ENCODE measurements around the gene PPP1R15A.
"Not testable (repeated sequence)": the region's sequence is repeated elsewhere in the genome, so short reads cannot be mapped to it uniquely, and the experiment has no call there.

The PPP1R15A gene

DNA sequence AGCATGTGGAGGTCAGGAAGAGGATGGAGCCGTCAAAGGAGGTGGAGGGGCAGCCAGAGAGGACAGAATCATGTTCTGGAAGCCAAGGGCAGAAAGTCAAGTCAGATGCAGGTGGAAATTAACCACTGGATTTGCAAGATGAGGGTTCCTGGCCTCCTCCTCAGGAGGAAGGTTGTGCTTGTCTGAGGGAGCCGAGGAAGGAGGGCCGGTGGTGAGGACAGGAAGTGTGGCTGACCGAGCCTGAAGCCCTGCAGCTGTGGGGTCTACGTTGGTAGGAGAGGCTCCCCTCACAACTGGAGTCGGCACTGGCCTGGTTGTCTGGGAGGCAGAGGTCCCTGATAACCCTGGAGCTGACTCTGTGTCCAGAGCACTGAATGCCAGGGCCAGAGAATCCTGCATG is 45.9 kb downstream of the PPP1R15A start:
- no peak for DNase-seq

DNA sequence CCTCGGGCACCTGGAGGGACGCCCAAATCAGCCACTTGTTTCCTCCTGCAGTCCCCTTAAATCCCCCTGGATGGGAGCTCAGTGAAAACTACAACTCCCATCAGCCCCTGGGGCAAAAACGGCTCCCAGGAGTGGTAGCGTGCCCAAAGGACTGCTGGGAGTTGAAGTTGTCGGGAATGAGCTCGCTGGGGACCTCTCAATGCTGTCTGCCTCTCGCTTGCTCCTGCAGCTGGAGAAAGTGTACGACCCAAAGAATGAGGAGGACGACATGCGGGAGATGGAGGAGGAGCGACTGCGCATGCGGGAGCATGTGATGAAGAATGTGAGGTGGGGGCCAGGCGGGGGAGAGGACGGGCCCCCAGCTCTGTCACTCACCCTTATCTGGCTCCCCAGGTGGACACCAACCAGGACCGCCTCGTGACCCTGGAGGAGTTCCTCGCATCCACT is 46.6 kb downstream of the PPP1R15A start:
- DNase-seq = peak; percentile 34 to 51

DNA sequence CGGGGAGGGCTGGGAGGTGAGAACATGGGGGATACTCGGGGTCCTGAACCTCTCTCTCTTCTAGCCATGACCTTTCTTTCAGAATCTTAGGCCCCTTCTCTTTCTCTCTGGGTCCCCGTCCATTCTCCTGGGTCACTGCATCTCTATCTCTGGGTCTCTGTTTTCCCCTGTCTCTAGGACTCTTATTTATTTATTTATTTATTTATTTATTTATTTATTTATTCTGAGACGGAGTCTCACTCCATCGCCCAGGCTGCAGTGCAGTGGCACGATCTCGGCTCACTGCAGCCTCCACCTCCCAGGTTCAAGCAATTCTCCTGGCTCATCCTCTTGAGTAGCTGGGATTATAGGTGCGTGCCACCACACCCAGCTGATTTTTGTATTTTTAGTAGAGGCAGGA is 47.0 kb downstream of the PPP1R15A start:
- not testable (repeated sequence) for DNase-seq

DNA sequence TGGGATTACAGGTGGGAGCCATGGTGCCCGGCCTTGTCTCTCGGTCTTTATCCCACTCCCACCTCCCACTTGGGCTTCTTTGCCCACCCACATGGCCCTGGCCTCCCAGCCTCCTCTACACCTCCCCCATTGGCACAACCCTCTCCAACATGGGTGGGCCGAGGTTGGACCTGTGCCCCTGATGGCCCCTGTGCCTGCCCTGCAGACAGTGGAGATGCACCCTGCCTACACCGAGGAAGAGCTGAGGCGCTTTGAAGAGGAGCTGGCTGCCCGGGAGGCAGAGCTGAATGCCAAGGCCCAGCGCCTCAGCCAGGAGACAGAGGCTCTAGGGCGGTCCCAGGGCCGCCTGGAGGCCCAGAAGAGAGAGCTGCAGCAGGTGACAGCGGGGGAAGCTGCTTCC is 48.7 kb downstream of the PPP1R15A start:
- DNase-seq = no peak

DNA sequence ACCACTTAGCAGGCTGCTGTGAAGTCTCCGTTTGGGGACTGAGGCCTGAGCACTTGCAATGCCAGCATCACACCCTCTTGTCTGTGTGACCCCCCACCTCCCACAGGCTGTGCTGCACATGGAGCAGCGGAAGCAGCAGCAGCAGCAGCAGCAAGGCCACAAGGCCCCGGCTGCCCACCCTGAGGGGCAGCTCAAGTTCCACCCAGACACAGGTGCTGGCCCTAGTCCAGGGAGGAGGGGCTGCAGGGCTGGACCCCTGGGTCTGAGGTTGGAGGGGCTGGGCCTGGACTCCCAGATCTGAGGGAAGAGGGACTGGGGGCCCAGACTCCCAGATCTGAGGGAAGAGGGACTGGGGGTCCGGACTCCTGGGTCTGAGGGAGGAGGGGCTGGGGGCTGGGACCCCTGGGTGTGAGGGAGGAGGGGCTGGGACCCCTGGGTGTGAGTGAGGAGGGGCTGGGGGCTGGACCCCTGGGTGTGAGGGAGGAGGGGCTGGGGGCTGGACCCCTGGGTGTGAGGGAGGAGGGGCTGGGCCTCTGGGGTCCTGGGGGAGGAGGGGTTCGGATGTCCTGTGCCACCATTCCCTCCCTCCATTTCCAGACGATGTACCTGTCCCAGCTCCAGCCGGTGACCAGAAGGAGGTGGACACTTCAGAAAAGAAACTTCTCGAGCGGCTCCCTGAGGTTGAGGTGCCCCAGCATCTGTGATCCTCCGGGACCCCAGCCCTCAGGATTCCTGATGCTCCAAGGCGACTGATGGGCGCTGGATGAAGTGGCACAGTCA is 49.7 kb downstream of the PPP1R15A start:
- no peak for DNase-seq

DNA sequence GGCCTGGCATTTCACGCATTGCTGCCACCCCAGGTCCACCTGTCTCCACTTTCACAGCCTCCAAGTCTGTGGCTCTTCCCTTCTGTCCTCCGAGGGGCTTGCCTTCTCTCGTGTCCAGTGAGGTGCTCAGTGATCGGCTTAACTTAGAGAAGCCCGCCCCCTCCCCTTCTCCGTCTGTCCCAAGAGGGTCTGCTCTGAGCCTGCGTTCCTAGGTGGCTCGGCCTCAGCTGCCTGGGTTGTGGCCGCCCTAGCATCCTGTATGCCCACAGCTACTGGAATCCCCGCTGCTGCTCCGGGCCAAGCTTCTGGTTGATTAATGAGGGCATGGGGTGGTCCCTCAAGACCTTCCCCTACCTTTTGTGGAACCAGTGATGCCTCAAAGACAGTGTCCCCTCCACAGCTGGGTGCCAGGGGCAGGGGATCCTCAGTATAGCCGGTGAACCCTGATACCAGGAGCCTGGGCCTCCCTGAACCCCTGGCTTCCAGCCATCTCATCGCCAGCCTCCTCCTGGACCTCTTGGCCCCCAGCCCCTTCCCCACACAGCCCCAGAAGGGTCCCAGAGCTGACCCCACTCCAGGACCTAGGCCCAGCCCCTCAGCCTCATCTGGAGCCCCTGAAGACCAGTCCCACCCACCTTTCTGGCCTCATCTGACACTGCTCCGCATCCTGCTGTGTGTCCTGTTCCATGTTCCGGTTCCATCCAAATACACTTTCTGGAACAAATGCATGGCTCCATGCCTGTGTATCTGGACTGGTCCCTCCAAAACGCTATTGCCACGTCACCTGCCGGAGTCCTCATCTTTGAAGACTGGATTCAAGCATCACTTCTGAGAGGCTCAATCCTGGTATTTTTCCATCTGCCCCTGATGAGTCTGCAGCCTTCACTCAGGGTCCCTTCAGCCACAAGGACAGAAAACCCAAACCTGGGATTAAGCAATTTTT is 50.6 kb downstream of the PPP1R15A start:
- no peak for DNase-seq

DNA sequence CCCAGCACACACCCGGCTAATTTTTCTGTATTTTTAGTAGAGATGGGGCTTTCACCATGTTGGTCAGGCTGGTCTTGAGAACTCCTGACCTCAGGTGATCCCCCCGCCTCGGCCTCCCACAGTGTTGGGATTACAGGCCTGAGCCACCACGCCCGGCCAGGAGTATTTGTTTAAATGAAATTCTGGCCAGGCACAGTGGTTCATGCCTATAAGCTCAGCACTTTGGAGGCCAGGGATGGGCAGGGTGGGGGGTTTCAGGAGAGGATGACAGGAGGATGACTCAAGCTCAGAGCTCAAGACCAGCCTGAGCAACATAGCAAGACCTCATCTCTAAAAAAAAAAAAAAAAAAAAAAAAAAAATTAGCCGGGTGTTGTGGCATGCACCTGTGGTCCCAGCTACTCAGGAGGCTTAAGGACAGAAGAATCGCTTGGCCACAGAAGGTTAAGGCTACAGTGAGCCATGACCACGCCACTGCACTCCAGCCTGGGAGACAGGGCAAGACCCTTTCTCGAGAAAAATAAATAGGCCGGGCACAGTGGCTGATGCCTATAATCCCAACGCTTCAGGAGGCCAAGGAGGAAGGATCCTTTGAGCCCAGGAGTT is 53.1 kb downstream of the PPP1R15A start:
- no peak for DNase-seq

Measured in NCI-H1930 (cell line).